ENCODE measurements around the gene MVB12A.

Gene MVB12A

GRCh38 chr19:17405250-17406045 is 14.4 kb upstream of the MVB12A start, which contains the start of gene BST2:
Gene BST2 (minus strand): TSS chr19:17405630. CDS start chr19:17405575, 55 bp downstream.
- DNase-seq, result peak; percentile 91

- peak; percentile 75 for DNase-seq
Observed at GRCh38 chr19:17406046-17406886, 13.6 kb upstream of the MVB12A start.

GRCh38 chr19:17406887-17407196 is 13.0 kb upstream of the MVB12A start:
- DNase-seq, result no peak

DNA sequence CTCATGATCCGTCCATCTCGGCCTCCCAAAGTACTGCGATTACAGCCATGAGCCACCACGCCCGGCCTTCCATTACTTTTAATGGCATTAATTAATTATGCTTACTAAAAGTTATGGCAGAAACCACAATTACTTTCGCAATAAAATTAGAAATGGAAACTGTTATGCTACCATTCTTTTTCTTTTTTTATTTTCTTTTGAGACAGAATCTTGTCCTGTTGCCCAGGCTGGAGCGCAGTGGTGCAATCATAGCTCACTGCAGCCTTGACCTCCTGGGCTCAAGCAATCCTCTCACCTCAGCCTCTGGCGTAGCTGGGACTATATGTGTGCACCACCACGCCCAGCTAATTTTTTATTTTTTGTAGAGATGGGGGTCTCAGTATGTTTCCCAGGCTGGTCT is 9.9 kb upstream of the MVB12A start:
- no peak for DNase-seq

- no peak for DNase-seq
Observed at GRCh38 chr19:17411801-17412200, 8.0 kb upstream of the MVB12A start.

GRCh38 chr19:17414097-17414496 is 5.8 kb upstream of the MVB12A start:
- DNase-seq, result no peak

DNA sequence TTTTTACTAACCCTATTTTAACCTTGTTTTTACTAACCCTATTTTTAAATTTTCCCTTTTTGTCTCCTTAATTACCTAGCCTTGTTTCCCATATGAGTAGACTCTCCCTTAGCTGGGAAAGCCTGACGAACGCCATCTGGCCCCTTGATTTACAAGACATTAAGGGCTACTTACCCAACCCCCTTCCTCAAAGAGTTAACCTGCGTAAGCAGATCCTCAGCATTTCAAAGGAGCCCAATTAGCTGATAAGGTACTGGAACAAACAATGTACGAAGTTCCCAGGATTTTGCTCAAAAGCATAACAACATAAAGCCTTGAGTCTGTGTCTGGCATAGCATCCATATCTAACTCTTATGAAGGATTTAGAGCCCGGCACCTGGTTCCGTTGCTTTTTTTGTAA is 4.7 kb upstream of the MVB12A start:
- DNase-seq, result no peak

- peak; percentile 7 for DNase-seq
Observed at GRCh38 chr19:17418710-17419109, 1.1 kb upstream of the MVB12A start.

- peak; percentile 8 for DNase-seq
Observed at GRCh38 chr19:17419154-17419620, 660 bp upstream of the MVB12A start.

DNA sequence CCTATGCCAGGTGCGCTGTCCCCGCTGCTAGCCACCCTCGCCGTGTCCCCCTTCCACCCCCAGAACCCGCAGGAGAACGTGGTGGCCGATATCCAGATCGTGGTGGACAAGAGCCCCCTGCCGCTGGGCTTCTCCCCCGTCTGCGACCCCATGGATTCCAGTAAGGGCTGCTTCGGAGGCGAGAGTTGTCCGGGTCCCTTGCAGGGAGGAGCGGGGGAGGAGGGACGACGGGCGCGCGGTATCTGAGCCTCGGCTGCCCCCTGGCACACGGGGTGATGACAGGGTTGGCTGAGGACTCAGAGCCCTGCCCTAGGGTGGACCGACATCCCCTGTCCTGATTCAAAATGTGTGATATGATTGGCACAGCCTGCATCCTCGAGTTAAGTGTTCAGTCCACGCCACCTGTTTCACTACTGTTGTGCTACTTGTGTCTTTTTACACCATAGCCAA is 653 bp downstream of the MVB12A start:
- DNase-seq, result peak; percentile 77

- DNase-seq, result no peak
Observed at GRCh38 chr19:17421942-17422341, 2.1 kb downstream of the MVB12A start.

- no peak for DNase-seq
Observed at GRCh38 chr19:17423429-17424208, 3.8 kb downstream of the MVB12A start.

DNA sequence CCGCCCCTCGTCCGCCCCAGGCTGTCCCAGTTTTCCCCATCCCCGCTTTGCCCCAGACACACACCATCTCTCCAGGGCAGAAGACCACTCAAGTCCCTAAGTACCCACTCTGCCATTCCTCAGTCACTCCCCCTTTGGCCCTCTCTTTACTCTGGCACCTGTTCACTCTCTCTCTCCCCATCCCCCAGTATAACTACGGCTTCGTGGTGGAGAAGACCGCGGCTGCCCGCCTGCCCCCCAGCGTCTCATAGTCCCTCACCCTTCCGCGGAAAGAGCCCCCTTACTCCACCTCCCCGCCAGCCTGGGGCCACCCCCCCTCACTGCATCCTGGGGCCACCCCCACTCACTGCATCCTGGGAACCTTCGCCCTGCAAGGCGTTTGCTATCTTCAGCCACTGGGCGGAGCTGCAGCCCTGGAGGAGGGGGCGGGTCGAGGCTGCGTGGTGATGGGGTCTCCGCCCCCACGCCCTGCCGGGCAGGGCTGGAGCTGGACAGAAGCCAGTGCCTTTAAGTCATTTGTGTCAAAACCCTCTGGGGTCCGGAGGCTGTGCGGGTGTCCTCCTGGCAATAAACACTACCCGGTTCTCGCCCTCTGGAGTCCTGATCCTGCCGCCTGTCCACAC is 5.0 kb downstream of the MVB12A start:
- peak; percentile 73 for DNase-seq

- no peak for DNase-seq
Observed at GRCh38 chr19:17429641-17430113, 9.8 kb downstream of the MVB12A start.

DNA sequence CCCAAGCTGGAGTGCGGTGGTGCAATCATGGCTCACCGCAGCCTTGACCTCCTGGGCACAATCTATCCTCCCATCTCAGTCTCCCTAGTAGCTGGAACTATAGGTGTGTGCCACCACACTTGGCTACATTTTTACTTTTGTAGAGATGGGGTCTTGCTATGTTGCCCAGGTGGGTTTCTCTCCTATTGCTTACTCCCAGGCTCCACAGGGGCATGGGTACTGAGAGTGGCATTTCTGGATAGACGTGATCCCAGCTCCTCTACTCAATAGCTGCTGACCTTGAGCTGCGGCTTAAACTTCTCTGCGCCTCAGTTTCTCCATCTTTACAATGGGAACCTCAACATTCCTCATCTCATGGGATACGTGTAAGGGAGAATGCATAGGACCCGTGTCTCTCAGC is 11.6 kb downstream of the MVB12A start:
- DNase-seq, result no peak

- DNase-seq, result no peak
Observed at GRCh38 chr19:17435218-17435617, 15.4 kb downstream of the MVB12A start.

- DNase-seq, result no peak
Observed at GRCh38 chr19:17436094-17436873, 16.4 kb downstream of the MVB12A start.

DNA sequence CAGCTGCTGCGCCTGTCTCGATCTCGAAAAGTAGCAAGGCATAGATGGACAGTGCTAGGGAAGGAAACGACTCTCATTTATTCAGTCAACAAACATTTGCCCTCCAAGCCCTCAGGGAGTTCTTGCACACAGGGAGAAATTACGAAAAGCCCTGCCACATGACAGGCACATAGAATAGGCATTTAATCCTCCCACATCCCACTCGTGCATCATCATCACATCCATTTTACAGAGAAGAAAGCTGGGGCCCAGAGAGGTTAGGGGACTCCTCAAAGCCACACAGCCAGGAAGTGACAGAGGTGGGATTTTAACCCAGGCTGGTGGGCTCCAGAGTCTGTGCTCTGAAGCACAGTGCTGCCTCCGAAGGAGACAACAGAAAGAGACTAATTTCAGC is 17.0 kb downstream of the MVB12A start:
- DNase-seq, result no peak

DNA sequence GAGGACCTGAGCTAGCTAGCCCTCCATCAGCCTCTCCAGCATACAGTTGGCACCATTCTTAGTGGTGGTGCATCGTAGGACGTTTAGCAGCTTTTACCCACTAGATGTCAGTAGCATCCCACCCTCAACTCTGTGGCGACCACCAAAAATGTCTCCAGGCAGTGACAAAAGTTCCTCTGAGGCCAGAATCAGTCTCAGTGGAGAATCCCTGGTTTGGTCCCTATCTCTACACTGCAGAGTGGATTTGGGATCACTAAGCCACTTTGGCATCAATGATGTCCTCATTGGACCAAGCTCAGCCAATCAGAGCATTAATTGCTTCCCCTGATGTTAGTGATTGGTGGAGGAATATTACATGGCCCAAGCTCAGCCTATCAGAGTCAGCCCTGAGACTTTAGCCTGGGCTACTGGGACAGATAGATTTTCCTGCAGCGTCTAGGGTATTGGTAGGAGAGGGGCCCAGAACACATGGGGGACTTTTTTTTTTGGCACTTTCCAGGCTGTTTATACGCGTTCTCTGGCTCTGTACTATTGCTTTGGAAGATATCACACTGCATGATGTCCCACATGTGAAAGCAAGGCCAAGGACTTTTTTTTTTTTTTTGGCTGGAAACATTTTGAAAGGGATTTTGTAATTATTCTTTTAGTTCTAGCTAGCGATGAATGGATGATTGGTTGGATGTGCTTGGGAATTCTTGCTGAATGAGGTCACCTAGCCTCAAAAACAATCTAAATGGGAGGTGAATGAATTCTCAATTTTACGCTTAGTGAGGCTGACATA is 21.6 kb downstream of the MVB12A start:
- peak; percentile 35 for DNase-seq

DNA sequence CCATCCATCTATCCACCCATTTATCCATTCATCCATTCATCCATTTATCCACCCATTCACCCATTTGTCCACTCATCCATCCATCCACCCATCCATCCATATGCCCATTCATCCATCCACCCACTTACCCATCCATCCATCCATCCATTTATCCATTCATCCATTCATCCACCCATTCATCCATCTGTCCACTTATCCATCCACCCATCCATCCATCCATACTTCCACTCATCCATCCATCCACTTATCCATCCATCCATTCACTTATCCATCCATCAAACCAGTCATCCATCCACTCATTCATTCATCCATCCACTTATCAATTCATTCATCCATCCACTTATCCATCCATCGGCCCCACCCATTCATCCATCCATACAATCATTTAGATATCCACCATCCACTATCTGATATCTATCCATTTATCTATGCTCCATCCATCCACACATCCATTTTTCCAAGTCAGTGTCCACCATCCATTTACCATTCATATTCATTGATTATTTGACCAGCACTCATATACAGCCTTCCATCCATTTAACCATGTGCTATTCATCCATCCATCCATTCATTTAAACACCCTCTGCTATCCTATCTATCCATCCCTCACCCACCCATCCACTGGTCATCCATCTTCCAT is 25.8 kb downstream of the MVB12A start:
- DNase-seq, result no peak
